Mesendoderm (in vitro differentiated cells): ENCODE data around the gene RBMS1.

Experiments
- DNase-seq: peaks from one replicate; pipeline ENCODE4 v3.0.0; 2013
- H2AK5ac ChIP-seq: 2 replicates; pipeline ENCODE4 v1.6.1; 2013; ENCODE audit warnings: low read length, inconsistent platforms
- H2BK120ac ChIP-seq: 2 replicates; pipeline ENCODE4 v1.6.1; 2013; ENCODE audit warnings: low read depth, mild to moderate bottlenecking, low read length, moderate library complexity, mixed read lengths
- H2BK15ac ChIP-seq: replicated peaks from 2 replicates; pipeline ENCODE4 v1.6.1; 2013; ENCODE audit warnings: low read depth, mild to moderate bottlenecking, moderate library complexity
- H2BK5ac ChIP-seq: 2 replicates; pipeline ENCODE4 v1.6.1; 2013; ENCODE audit warnings: low read length, inconsistent platforms
- H3K18ac ChIP-seq: 2 replicates; pipeline ENCODE4 v1.6.1; 2013; ENCODE audit warnings: mild to moderate bottlenecking, low read length, mixed read lengths
- H3K23ac ChIP-seq: one replicate; pipeline ENCODE4 v1.6.1; 2013; ENCODE audit warnings: low read length
- H3K27ac ChIP-seq: 2 replicates; pipeline ENCODE4 v1.5.1; 2013; ENCODE audit warnings: low read depth, mild to moderate bottlenecking, inconsistent platforms, low read length, moderate library complexity
- H3K27me3 ChIP-seq: 2 replicates; pipeline ENCODE4 v1.6.1; 2013; ENCODE audit warnings: low read length, control low read depth, mild to moderate bottlenecking, inconsistent platforms; ENCODE audit not compliant: insufficient read depth, poor library complexity
- H3K36me3 ChIP-seq: 2 replicates; pipeline ENCODE4 v1.6.1; 2013; ENCODE audit warnings: low read length, inconsistent platforms; ENCODE audit not compliant: control insufficient read depth, insufficient read depth
- H3K4ac ChIP-seq: one replicate; pipeline ENCODE4 v1.6.1; 2013; ENCODE audit warnings: low read depth, mild to moderate bottlenecking, low read length, moderate library complexity
- H3K4me1 ChIP-seq: 2 replicates; pipeline ENCODE4 v1.6.1; 2013; ENCODE audit warnings: low read depth, low read length, inconsistent platforms; ENCODE audit not compliant: control insufficient read depth
- H3K4me2 ChIP-seq: 2 replicates; pipeline ENCODE4 v1.6.1; 2013; ENCODE audit warnings: low read length
- H3K4me3 ChIP-seq: 2 replicates; pipeline ENCODE4 v1.5.1; 2013; ENCODE audit warnings: mild to moderate bottlenecking, low read length
- H3K56ac ChIP-seq: one replicate; pipeline ENCODE4 v1.6.1; 2013; ENCODE audit warnings: low read length
- H3K79me1 ChIP-seq: 2 replicates; pipeline ENCODE4 v1.6.1; 2013; ENCODE audit warnings: low read length, inconsistent platforms
- H3K79me2 ChIP-seq: 2 replicates; pipeline ENCODE4 v1.6.1; 2013; ENCODE audit warnings: mild to moderate bottlenecking, low read length; ENCODE audit not compliant: control insufficient read depth, insufficient read depth
- H3K9ac ChIP-seq: 2 replicates; pipeline ENCODE4 v1.6.1; 2013; ENCODE audit warnings: low read length, inconsistent platforms
- H4K5ac ChIP-seq: one replicate; pipeline ENCODE4 v1.6.1; 2013; ENCODE audit warnings: low read length
- H4K8ac ChIP-seq: one replicate; pipeline ENCODE4 v1.6.1; 2013; ENCODE audit warnings: low read depth, mild to moderate bottlenecking, control low read depth, low read length, moderate library complexity
- WGBS: extraction: QIAGEN DNeasy Blood & Tissue Kit; methylation state at CpG from one replicate; pipeline ENCODE4 v1.1.7; 2013; ENCODE audit warnings: low lambda C conversion rate, missing lambda C conversion rate; ENCODE audit not compliant: insufficient coverage; ENCODE audit errors: extremely low coverage; 5-methylcytosine and 5-hydroxymethylcytosine counted together

The RBMS1 gene

DNA sequence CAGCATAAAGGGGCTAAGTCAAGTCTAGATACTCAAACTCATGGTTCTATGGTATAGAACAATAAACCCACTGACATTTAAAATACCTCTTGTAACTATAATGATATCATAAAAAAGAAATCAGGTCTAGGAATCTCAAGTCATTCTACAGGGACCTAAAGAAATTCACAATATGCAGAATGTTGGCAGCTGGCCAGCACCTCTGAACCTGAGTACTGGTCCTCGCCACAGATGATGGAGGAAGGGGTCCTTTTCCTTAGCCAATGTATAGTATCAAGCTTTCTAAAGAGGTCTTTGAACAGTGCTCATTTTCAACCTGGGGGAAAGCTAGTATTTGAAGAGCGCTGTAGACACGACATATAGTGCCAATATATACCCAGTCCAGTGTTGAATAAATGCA is 185.1 kb downstream of the RBMS1 start:
- Histone ChIP-seq H3K56ac (no peak overlapping the region), H3K4me1 (peaks cover 4% of the 10 kb centered on the region), H3K23ac (no peak overlapping the region), H2AK5ac (no peak overlapping the region), H3K79me2 (peaks cover 1% of the 10 kb centered on the region), H3K36me3 (peaks cover 2% of the 10 kb centered on the region), H4K5ac (no peak overlapping the region), H3K9ac (no peak overlapping the region), H3K79me1 (peaks cover 4% of the 10 kb centered on the region), H2BK120ac (no peak overlapping the region), H3K4me3 (no peak overlapping the region), H3K18ac (no peak overlapping the region), H3K27ac (no peak overlapping the region), H3K27me3 (no peaks in the 10 kb centered on the region), H4K8ac (no peak overlapping the region), H2BK15ac (no peak overlapping the region), H3K4ac (no peak overlapping the region), H3K4me2 (no peak overlapping the region), H2BK5ac (no peak overlapping the region)
- no peak for DNase-seq
- no CpG with 5 or more reads among the region's 3 CpGs for WGBS

GRCh38 chr2:160306985-160307384 is 186.6 kb downstream of the RBMS1 start:
- no CpG with 5 or more reads among the region's 10 CpGs for WGBS

GRCh38 chr2:160305081-160305750 is 188.4 kb downstream of the RBMS1 start:
- Histone ChIP-seq H2BK5ac (no peak overlapping the region), H3K27me3 (no peaks in the 10 kb centered on the region), H3K4me1 (peaks cover 4% of the 10 kb centered on the region), H3K79me1 (peaks cover 4% of the 10 kb centered on the region), H2BK120ac (no peak overlapping the region), H3K79me2 (peaks cover 1% of the 10 kb centered on the region), H2AK5ac (no peak overlapping the region), H3K23ac (no peak overlapping the region), H3K56ac (no peak overlapping the region), H3K27ac (no peak overlapping the region), H3K4me2 (no peak overlapping the region), H3K36me3 (peaks cover under 1% of the 10 kb centered on the region), H4K8ac (no peak overlapping the region), H2BK15ac (no peak overlapping the region), H3K4me3 (no peak overlapping the region), H3K18ac (no peak overlapping the region), H3K4ac (no peak overlapping the region), H3K9ac (no peak overlapping the region), H4K5ac (no peak overlapping the region)
- no CpG with 5 or more reads among the region's 4 CpGs for WGBS
- DNase-seq, result no peak

More at GRCh38 chr2:160306985-160307384, 186.6 kb downstream of the RBMS1 start:
- H3K4me2 ChIP-seq, result no peak overlapping the region
- no peak overlapping the region for H3K27ac ChIP-seq
- no peak overlapping the region for H2BK15ac ChIP-seq
- H4K8ac ChIP-seq, result no peak overlapping the region
- peaks cover 1% of the 10 kb centered on the region for H3K79me2 ChIP-seq
- no peaks in the 10 kb centered on the region for H3K27me3 ChIP-seq
- H3K4me1 ChIP-seq, result peaks cover 4% of the 10 kb centered on the region
- H4K5ac ChIP-seq, result no peak overlapping the region
- H3K4me3 ChIP-seq, result no peak overlapping the region
- no peak overlapping the region for H2BK120ac ChIP-seq
- H2BK5ac ChIP-seq, result no peak overlapping the region
- no peak overlapping the region for H3K18ac ChIP-seq
- H3K23ac ChIP-seq, result no peak overlapping the region
- H3K79me1 ChIP-seq, result peaks cover 4% of the 10 kb centered on the region
- no peak overlapping the region for H2AK5ac ChIP-seq
- peaks cover under 1% of the 10 kb centered on the region for H3K36me3 ChIP-seq
- H3K4ac ChIP-seq, result no peak overlapping the region
- no peak overlapping the region for H3K56ac ChIP-seq
- no peak for DNase-seq
- H3K9ac ChIP-seq, result no peak overlapping the region

GRCh38 chr2:160303527-160303926 is 190.1 kb downstream of the RBMS1 start:
- Histone ChIP-seq H3K4me2 (no peak overlapping the region), H3K23ac (no peak overlapping the region), H3K79me1 (peaks cover 8% of the 10 kb centered on the region), H3K27me3 (no peaks in the 10 kb centered on the region), H2AK5ac (no peak overlapping the region), H3K79me2 (peaks cover 1% of the 10 kb centered on the region), H2BK5ac (no peak overlapping the region), H4K8ac (no peak overlapping the region), H4K5ac (no peak overlapping the region), H2BK120ac (no peak overlapping the region), H3K4me3 (no peak overlapping the region), H3K4ac (no peak overlapping the region), H3K18ac (no peak overlapping the region), H3K4me1 (peaks cover 2% of the 10 kb centered on the region), H2BK15ac (no peak overlapping the region), H3K56ac (no peak overlapping the region), H3K27ac (no peak overlapping the region), H3K36me3 (peaks cover 2% of the 10 kb centered on the region), H3K9ac (no peak overlapping the region)
- DNase-seq, result no peak
- WGBS, result no CpG with 5 or more reads among the region's 3 CpGs

GRCh38 chr2:160303076-160303475 is 190.5 kb downstream of the RBMS1 start:
- Histone ChIP-seq H3K27ac (no peak overlapping the region), H3K4me1 (peaks cover 2% of the 10 kb centered on the region), H4K5ac (no peak overlapping the region), H2BK5ac (no peak overlapping the region), H3K23ac (no peak overlapping the region), H3K4me2 (no peak overlapping the region), H2BK15ac (no peak overlapping the region), H3K79me2 (peaks cover 1% of the 10 kb centered on the region), H4K8ac (no peak overlapping the region), H2BK120ac (no peak overlapping the region), H3K4me3 (no peak overlapping the region), H3K18ac (no peak overlapping the region), H3K27me3 (no peaks in the 10 kb centered on the region), H3K9ac (no peak overlapping the region), H2AK5ac (no peak overlapping the region), H3K4ac (no peak overlapping the region), H3K36me3 (peaks cover 2% of the 10 kb centered on the region), H3K56ac (no peak overlapping the region), H3K79me1 (peaks cover 8% of the 10 kb centered on the region)
- no peak for DNase-seq
- no CpG with 5 or more reads among the region's 2 CpGs for WGBS

- no peak overlapping the region for H3K4me2 ChIP-seq
- DNase-seq, result no peak
- H3K79me1 ChIP-seq, result peaks cover 6% of the 10 kb centered on the region
- H3K18ac ChIP-seq, result no peak overlapping the region
- H3K56ac ChIP-seq, result no peak overlapping the region
- H2BK120ac ChIP-seq, result no peak overlapping the region
- H3K9ac ChIP-seq, result no peak overlapping the region
- H3K79me2 ChIP-seq, result no peaks in the 10 kb centered on the region
- no peak overlapping the region for H2BK5ac ChIP-seq
- H2AK5ac ChIP-seq, result no peak overlapping the region
- H4K5ac ChIP-seq, result no peak overlapping the region
- H4K8ac ChIP-seq, result no peak overlapping the region
- H3K4ac ChIP-seq, result no peak overlapping the region
- WGBS, result no CpG with 5 or more reads among the region's 2 CpGs
- peaks cover 2% of the 10 kb centered on the region for H3K36me3 ChIP-seq
- no peaks in the 10 kb centered on the region for H3K27me3 ChIP-seq
- no peak overlapping the region for H3K23ac ChIP-seq
- H3K4me3 ChIP-seq, result no peak overlapping the region
- H3K4me1 ChIP-seq, result peaks cover 2% of the 10 kb centered on the region
- no peak overlapping the region for H3K27ac ChIP-seq
- no peak overlapping the region for H2BK15ac ChIP-seq
Observed at GRCh38 chr2:160301420-160301819, 192.2 kb downstream of the RBMS1 start.
